Caco-2 (cell line): Measurements from ENCODE around the gene RAD51B. TPM values are rescaled to one million over a fixed set of nuclear protein-coding genes. Genes with fewer than 3 reads are reported as not detected.

Source experiments
- BruUV-seq: library from RNA; stranded (reverse); fragments of 400-500 nt; replicated peaks from 2 replicates; lab custom pipeline; 2021; lab: Mats Ljungman, UMichigan
- CTCF ChIA-PET: fragments of 300-600 bp; sonication (Branson Sonifier 250); formaldehyde crosslinking; loops from one replicate; lab custom pipeline; 2022; ENCODE audit warnings: antibody characterized with exemption; lab: Charles Lee
- POLR2A ChIA-PET: fragments of 300-600 bp; sonication (Branson Sonifier 250); formaldehyde crosslinking; loops from one replicate; lab custom pipeline; 2022; ENCODE audit warnings: antibody characterized with exemption; lab: Charles Lee
- DNase-seq, 2 experiments: peaks; one replicate each; pipeline versions ENCODE4 v3.0.0 to v3.0.0-alpha.2; 2020 to 2022
- H3K27me3 ChIP-seq: replicated peaks from 2 replicates; pipeline ENCODE4 v1.6.0; 2011; ENCODE audit warnings: low read length; ENCODE audit not compliant: control insufficient read depth, insufficient read depth
- H3K36me3 ChIP-seq: 2 replicates; pipeline ENCODE4 v1.5.1; 2011; ENCODE audit warnings: low read length; ENCODE audit not compliant: control insufficient read depth, insufficient read depth
- H3K4me1 ChIP-seq: fragments of 250-450 bp; sonication (Bioruptor Pico); 2 replicates; pipeline ENCODE4 v1.5.1; 2020; ENCODE audit warnings: mild to moderate bottlenecking
- H3K4me3 ChIP-seq: 2 replicates; pipeline ENCODE4 v1.5.1; 2011; ENCODE audit warnings: low read depth, mild to moderate bottlenecking, control low read depth, low read length
- H3K9me3 ChIP-seq: fragments of 250-450 bp; sonication (Bioruptor Pico); 2 replicates; pipeline ENCODE4 v1.5.1; 2020; ENCODE audit warnings: mild to moderate bottlenecking, moderate library complexity
- H3K27ac Mint-ChIP-seq: one replicate; pipeline ENCODE4 v1.8.0; 2022; ENCODE audit warnings: mixed read lengths; ENCODE audit not compliant: unreplicated experiment
- H3K27me3 Mint-ChIP-seq: one replicate; pipeline ENCODE4 v1.8.0; 2022; ENCODE audit warnings: mixed read lengths; ENCODE audit not compliant: insufficient read depth, unreplicated experiment
- H3K36me3 Mint-ChIP-seq: one replicate; pipeline ENCODE4 v1.8.0; 2022; ENCODE audit warnings: mild to moderate bottlenecking, mixed read lengths; ENCODE audit not compliant: insufficient read depth, unreplicated experiment
- H3K4me1 Mint-ChIP-seq: one replicate; pipeline ENCODE4 v1.8.0; 2022; ENCODE audit warnings: low read depth, mixed read lengths; ENCODE audit not compliant: unreplicated experiment
- H3K4me3 Mint-ChIP-seq: one replicate; pipeline ENCODE4 v1.8.0; 2022; ENCODE audit warnings: mild to moderate bottlenecking, moderate library complexity, mixed read lengths; ENCODE audit not compliant: unreplicated experiment
- H3K9me3 Mint-ChIP-seq: one replicate; pipeline ENCODE4 v1.8.0; 2022; ENCODE audit warnings: mixed read lengths; ENCODE audit not compliant: unreplicated experiment
- CTCF ChIP-seq, 2 experiments: fragments of 200-600 bp in 1 of 2; IDR thresholded peaks; 1 replicate in 1 of 2; 2 replicates in 1 of 2; pipeline versions ENCODE4 v1.5.1 to v1.8.0; 2011 to 2022; ENCODE audit warnings: antibody characterized with exemption in 1 of 2, control low read depth in 1 of 2, inconsistent platforms in 1 of 2, low read depth in 1 of 2, low read length in 1 of 2, mild to moderate bottlenecking in 1 of 2, moderate library complexity in 1 of 2; ENCODE audit not compliant: insufficient read depth in 1 of 2, severe bottlenecking in 1 of 2, unreplicated experiment in 1 of 2
- intact Hi-C: fragments of 100-400 bp; cut with micrococcal nuclease; formaldehyde crosslinking; loops from one replicate; pipeline ENCODE4 v1.10.0; 2022; ENCODE audit not compliant: unreplicated experiment
- total RNA-seq: library from RNA; stranded (reverse); gene quantifications from 2 replicates; pipeline ENCODE4 v1.2.3, GENCODE V29; 2022

Gene RAD51B
- total RNA-seq, 1 experiment from 2014 or later: 16.7 TPM

GRCh38 chr14:68681256-68682011, 861.9 kb downstream of the RAD51B start:
- no peak for TF ChIP-seq CTCF (IDR thresholded peaks at IDR 0.05; ENCODE audit: insufficient read depth in 1 of 2, low read depth in 1 of 2, low read length in 1 of 2, severe bottlenecking in 1 of 2, unreplicated experiment in 1 of 2)
- Histone ChIP-seq H3K9me3 (no peaks in the 10 kb centered on the region), H3K27me3 (no peaks in the 10 kb centered on the region), H3K4me3 (no peak overlapping the region), H3K36me3 (no peaks in the 10 kb centered on the region), H3K4me1 (peaks cover 30% of the 10 kb centered on the region)
- Mint-ChIP-seq H3K4me1 (peaks cover 32% of the 10 kb centered on the region), H3K36me3 (no peaks in the 10 kb centered on the region), H3K27me3 (no peaks in the 10 kb centered on the region), H3K9me3 (peaks cover 15% of the 10 kb centered on the region), H3K4me3 (no peak overlapping the region), H3K27ac (no peak overlapping the region)
- no TSS peak for BruUV-seq
- ChIA-PET CTCF (no interaction called here), POLR2A (no interaction called here)
- no peak for DNase-seq
- intact Hi-C loops: no loop called here

- peaks cover 20% of the 10 kb centered on the region for H3K9me3 Mint-ChIP-seq
- no peak overlapping the region for H3K27ac Mint-ChIP-seq
- no TSS peak for BruUV-seq
- Histone ChIP-seq H3K27me3 (no peaks in the 10 kb centered on the region), H3K4me3 (no peak overlapping the region), H3K9me3 (no peaks in the 10 kb centered on the region; the same call in 1 of the 2 replicates), H3K36me3 (no peaks in the 10 kb centered on the region), H3K4me1 (peaks cover 33% of the 10 kb centered on the region)
- TF ChIP-seq CTCF (IDR thresholded peaks at IDR 0.05; ENCODE audit: insufficient read depth in 1 of 2, low read depth in 1 of 2, low read length in 1 of 2, severe bottlenecking in 1 of 2, unreplicated experiment in 1 of 2): no peak
- no peaks in the 10 kb centered on the region for H3K36me3 Mint-ChIP-seq
- intact Hi-C loops: no loop called here
- H3K4me1 Mint-ChIP-seq: peaks cover 32% of the 10 kb centered on the region
- H3K4me3 Mint-ChIP-seq: no peak overlapping the region
- ChIA-PET POLR2A (interaction anchor here (0.5 to 0.7 kb wide), 2 partner anchors 58 to 80 kb away, joined by 4 to 6 read pairs; no protein-coding TSS in a partner anchor), CTCF (no interaction called here)
- no peak for DNase-seq
- no peaks in the 10 kb centered on the region for H3K27me3 Mint-ChIP-seq
Observed at GRCh38 chr14:68682166-68683103, 862.9 kb downstream of the RAD51B start.

- intact Hi-C loops: no loop called here
- Histone ChIP-seq H3K9me3 (no peaks in the 10 kb centered on the region; the same call in 1 of the 2 replicates), H3K4me3 (no peak overlapping the region), H3K4me1 (peaks cover 40% of the 10 kb centered on the region), H3K27me3 (no peaks in the 10 kb centered on the region), H3K36me3 (no peaks in the 10 kb centered on the region)
- H3K4me3 Mint-ChIP-seq: no peak overlapping the region
- peaks cover 20% of the 10 kb centered on the region for H3K9me3 Mint-ChIP-seq
- CTCF ChIA-PET: interaction anchor here (0.5 kb wide), 1 partner anchor 108 kb away, joined by 4 read pairs; no protein-coding TSS in a partner anchor
- no peaks in the 10 kb centered on the region for H3K27me3 Mint-ChIP-seq
- no peak overlapping the region for H3K27ac Mint-ChIP-seq
- no peak for TF ChIP-seq CTCF (IDR thresholded peaks at IDR 0.05; ENCODE audit: insufficient read depth in 1 of 2, low read depth in 1 of 2, low read length in 1 of 2, severe bottlenecking in 1 of 2, unreplicated experiment in 1 of 2)
- DNase-seq: no peak
- no peaks in the 10 kb centered on the region for H3K36me3 Mint-ChIP-seq
- no TSS peak for BruUV-seq
- POLR2A ChIA-PET: interaction anchor here (0.7 kb wide), 1 partner anchor 79 kb away, joined by 6 read pairs; no protein-coding TSS in a partner anchor
- H3K4me1 Mint-ChIP-seq: peaks cover 29% of the 10 kb centered on the region
Observed at GRCh38 chr14:68683326-68683725, 863.7 kb downstream of the RAD51B start.
